IMR-90 (cell line): Measurements from ENCODE around the gene UBFD1.

Source experiments
- BHLHE40 ChIP-seq: fragments of 150-350 bp; IDR thresholded peaks from 2 replicates; pipeline ENCODE4 v1.6.1; 2016; ENCODE audit warnings: mild to moderate bottlenecking, low read depth, low read length
- CEBPB ChIP-seq: IDR thresholded peaks from 2 replicates; pipeline ENCODE4 v1.6.1; 2012; ENCODE audit warnings: low read depth, low read length, improper control_type of control experiment
- CHD1 ChIP-seq: IDR thresholded peaks from 2 replicates; pipeline ENCODE4 v1.6.1; 2012; ENCODE audit warnings: low read depth, low read length, improper control_type of control experiment
- FOS ChIP-seq: fragments of 150-350 bp; IDR thresholded peaks from 2 replicates; pipeline ENCODE4 v1.6.1; 2016; ENCODE audit warnings: low read depth, low read length
- MAZ ChIP-seq: IDR thresholded peaks from 2 replicates; pipeline ENCODE4 v1.6.1; 2012; ENCODE audit warnings: low read depth, mild to moderate bottlenecking, low read length, improper control_type of control experiment, moderate library complexity, borderline replicate concordance
- MXI1 ChIP-seq: IDR thresholded peaks from 2 replicates; pipeline ENCODE4 v1.6.1; 2012; ENCODE audit warnings: low read depth, mild to moderate bottlenecking, low read length, moderate library complexity, borderline replicate concordance
- NFE2L2 ChIP-seq: fragments of 150-350 bp; IDR thresholded peaks from 2 replicates; pipeline ENCODE4 v1.6.1; 2016; ENCODE audit warnings: low read depth, mild to moderate bottlenecking, low read length
- POLR2A ChIP-seq: IDR thresholded peaks from 2 replicates; pipeline ENCODE4 v1.6.1; 2012; ENCODE audit warnings: mild to moderate bottlenecking, low read depth, low read length
- RAD21 ChIP-seq: IDR thresholded peaks from 2 replicates; pipeline ENCODE4 v1.6.1; 2012; ENCODE audit warnings: low read length, improper control_type of control experiment
- RCOR1 ChIP-seq: IDR thresholded peaks from 2 replicates; pipeline ENCODE4 v1.6.1; 2012; ENCODE audit warnings: mild to moderate bottlenecking, low read length, improper control_type of control experiment; ENCODE audit not compliant: insufficient replicate concordance
- RFX5 ChIP-seq: IDR thresholded peaks from 2 replicates; pipeline ENCODE4 v1.8.0; 2012; ENCODE audit warnings: low read depth, mild to moderate bottlenecking, low read length, moderate library complexity
- SMC3 ChIP-seq: fragments of 150-350 bp; IDR thresholded peaks from 2 replicates; pipeline ENCODE4 v1.6.1; 2016; ENCODE audit warnings: low read depth, mild to moderate bottlenecking, antibody characterized with exemption, low read length, moderate library complexity
- USF2 ChIP-seq: fragments of 150-350 bp; IDR thresholded peaks from 2 replicates; pipeline ENCODE4 v1.6.1; 2017; ENCODE audit warnings: mild to moderate bottlenecking, antibody characterized with exemption, low read length, low read depth
- TF ChIP-seq, protein P1 (sequence below): conservative IDR thresholded peaks from 2 replicates; pipeline ENCODE4 v1.5.1; 2012; ENCODE audit warnings: mild to moderate bottlenecking, low read depth, low read length, improper control_type of control experiment

- TF ChIP-seq, protein P1, sequence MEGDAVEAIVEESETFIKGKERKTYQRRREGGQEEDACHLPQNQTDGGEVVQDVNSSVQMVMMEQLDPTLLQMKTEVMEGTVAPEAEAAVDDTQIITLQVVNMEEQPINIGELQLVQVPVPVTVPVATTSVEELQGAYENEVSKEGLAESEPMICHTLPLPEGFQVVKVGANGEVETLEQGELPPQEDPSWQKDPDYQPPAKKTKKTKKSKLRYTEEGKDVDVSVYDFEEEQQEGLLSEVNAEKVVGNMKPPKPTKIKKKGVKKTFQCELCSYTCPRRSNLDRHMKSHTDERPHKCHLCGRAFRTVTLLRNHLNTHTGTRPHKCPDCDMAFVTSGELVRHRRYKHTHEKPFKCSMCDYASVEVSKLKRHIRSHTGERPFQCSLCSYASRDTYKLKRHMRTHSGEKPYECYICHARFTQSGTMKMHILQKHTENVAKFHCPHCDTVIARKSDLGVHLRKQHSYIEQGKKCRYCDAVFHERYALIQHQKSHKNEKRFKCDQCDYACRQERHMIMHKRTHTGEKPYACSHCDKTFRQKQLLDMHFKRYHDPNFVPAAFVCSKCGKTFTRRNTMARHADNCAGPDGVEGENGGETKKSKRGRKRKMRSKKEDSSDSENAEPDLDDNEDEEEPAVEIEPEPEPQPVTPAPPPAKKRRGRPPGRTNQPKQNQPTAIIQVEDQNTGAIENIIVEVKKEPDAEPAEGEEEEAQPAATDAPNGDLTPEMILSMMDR = no peak
- TF ChIP-seq POLR2A (no peak), BHLHE40 (no peak), USF2 (no peak), NFE2L2 (no peak), RFX5 (no peak), RAD21 (no peak), RCOR1 (no peak), FOS (no peak), CEBPB (no peak), CHD1 (no peak), MAZ (no peak), SMC3 (no peak), MXI1 (no peak)
These were observed 45.3 kb upstream of the UBFD1 start for GRCh38 chr16:23512168-23512695.
